ENCODE results near the gene TAOK2.

Gene TAOK2

GRCh38 chr16:29963021-29963743 is 10.5 kb upstream of the TAOK2 start:
- DNase-seq (ENCODE audit: low read depth in 2 of 2): no peak

- DNase-seq (ENCODE audit: low read depth in 2 of 2): no peak
Measured at GRCh38 chr16:29968205-29968604, 5.5 kb upstream of the TAOK2 start.

GRCh38 chr16:29971304-29971703 is 2.4 kb upstream of the TAOK2 start:
- no peak for DNase-seq (ENCODE audit: low read depth in 2 of 2)

GRCh38 chr16:29972500-29972899 is 1.2 kb upstream of the TAOK2 start:
- DNase-seq (ENCODE audit: low read depth in 2 of 2): no peak

- DNase-seq (ENCODE audit: low read depth in 2 of 2): no peak
Measured at GRCh38 chr16:29972992-29973383, 680 bp upstream of the TAOK2 start.

- no peak for DNase-seq (ENCODE audit: low read depth in 2 of 2)
Measured at GRCh38 chr16:29974291-29975133, 844 bp downstream of the TAOK2 start.

- no peak for DNase-seq (ENCODE audit: low read depth in 2 of 2)
Measured at GRCh38 chr16:29975134-29975538, 1.5 kb downstream of the TAOK2 start.

- no peak for DNase-seq (ENCODE audit: low read depth in 2 of 2)
Measured at GRCh38 chr16:29975811-29976511, 2.3 kb downstream of the TAOK2 start.

- DNase-seq (ENCODE audit: low read depth in 2 of 2): no peak
Measured at GRCh38 chr16:29977063-29977825, 3.6 kb downstream of the TAOK2 start.

- DNase-seq (ENCODE audit: low read depth in 2 of 2): no peak
Measured at GRCh38 chr16:29978081-29978480, 4.4 kb downstream of the TAOK2 start.

GRCh38 chr16:29978564-29979270 is 5.0 kb downstream of the TAOK2 start:
- no peak for DNase-seq (ENCODE audit: low read depth in 2 of 2)

- no peak for DNase-seq (ENCODE audit: low read depth in 2 of 2)
Measured at GRCh38 chr16:29982560-29983419, 9.1 kb downstream of the TAOK2 start.

GRCh38 chr16:29983420-29984136 is 9.9 kb downstream of the TAOK2 start:
- no peak for DNase-seq (ENCODE audit: low read depth in 2 of 2)

GRCh38 chr16:29984137-29984763 is 10.6 kb downstream of the TAOK2 start:
- DNase-seq (ENCODE audit: low read depth in 2 of 2): no peak

- DNase-seq (ENCODE audit: low read depth in 2 of 2): no peak
Measured at GRCh38 chr16:29984764-29985147, 11.1 kb downstream of the TAOK2 start.

- no peak for DNase-seq (ENCODE audit: low read depth in 2 of 2)
Measured at GRCh38 chr16:29985271-29985811, 11.7 kb downstream of the TAOK2 start.

- no peak for DNase-seq (ENCODE audit: low read depth in 2 of 2)
Measured at GRCh38 chr16:29986231-29986630, 12.6 kb downstream of the TAOK2 start.

- DNase-seq (ENCODE audit: low read depth in 2 of 2): no peak
Measured at GRCh38 chr16:29986931-29987330, 13.3 kb downstream of the TAOK2 start.

All from fibroblast of skin of left quadriceps (primary cell).